ENCODE measurements around the gene TRIM44. TPM values are rescaled to one million over a fixed set of nuclear protein-coding genes. Genes with fewer than 3 reads are reported as not detected.

Gene TRIM44
- total RNA-seq, 4 donors from 2014 or later = 35.6 to 70.6 (median 43.2) TPM

DNA sequence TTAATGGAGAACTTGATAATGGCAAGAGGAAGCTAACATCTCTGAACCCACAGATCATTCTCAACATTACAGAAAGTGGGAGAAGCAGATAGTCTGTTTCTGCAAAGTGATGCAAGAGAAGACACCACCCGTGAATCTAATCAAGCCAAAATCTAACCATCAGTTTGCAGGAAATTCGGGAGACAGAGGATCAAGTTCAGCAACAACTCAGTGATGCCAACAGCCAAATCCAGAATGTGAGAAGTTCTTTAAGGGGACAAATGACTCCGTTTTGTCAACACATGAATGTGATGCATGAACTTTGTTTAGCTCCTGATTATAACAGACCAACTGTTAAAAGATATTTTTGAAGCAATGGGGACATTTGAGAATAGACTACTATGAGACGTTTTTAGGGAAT is 186.0 kb downstream of the TRIM44 start:
- Histone ChIP-seq H3K9me3 (no peaks in the 10 kb centered on the region), H3K27me3 (no peaks in the 10 kb centered on the region), H3K27ac (no peak overlapping the region), H3K4me3 (no peak overlapping the region), H3K4me1 (no peaks in the 10 kb centered on the region), H3K36me3 (no peaks in the 10 kb centered on the region)
- TF ChIP-seq, protein P1, sequence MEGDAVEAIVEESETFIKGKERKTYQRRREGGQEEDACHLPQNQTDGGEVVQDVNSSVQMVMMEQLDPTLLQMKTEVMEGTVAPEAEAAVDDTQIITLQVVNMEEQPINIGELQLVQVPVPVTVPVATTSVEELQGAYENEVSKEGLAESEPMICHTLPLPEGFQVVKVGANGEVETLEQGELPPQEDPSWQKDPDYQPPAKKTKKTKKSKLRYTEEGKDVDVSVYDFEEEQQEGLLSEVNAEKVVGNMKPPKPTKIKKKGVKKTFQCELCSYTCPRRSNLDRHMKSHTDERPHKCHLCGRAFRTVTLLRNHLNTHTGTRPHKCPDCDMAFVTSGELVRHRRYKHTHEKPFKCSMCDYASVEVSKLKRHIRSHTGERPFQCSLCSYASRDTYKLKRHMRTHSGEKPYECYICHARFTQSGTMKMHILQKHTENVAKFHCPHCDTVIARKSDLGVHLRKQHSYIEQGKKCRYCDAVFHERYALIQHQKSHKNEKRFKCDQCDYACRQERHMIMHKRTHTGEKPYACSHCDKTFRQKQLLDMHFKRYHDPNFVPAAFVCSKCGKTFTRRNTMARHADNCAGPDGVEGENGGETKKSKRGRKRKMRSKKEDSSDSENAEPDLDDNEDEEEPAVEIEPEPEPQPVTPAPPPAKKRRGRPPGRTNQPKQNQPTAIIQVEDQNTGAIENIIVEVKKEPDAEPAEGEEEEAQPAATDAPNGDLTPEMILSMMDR (IDR thresholded peaks at IDR 0.05) = no peak
- TF ChIP-seq POLR2A (IDR thresholded peaks at IDR 0.05) = no peak
- no peak for TF ChIP-seq POLR2AphosphoS5 (IDR thresholded peaks at IDR 0.05)
- TF ChIP-seq EP300 (IDR thresholded peaks at IDR 0.05) = no peak
- ATAC-seq = no peak
- 60 to 64% methylated on average over 4 of the region's 4 CpGs for WGBS, 2 donors (ENCODE audit: low coverage in 1 of 2)

DNA sequence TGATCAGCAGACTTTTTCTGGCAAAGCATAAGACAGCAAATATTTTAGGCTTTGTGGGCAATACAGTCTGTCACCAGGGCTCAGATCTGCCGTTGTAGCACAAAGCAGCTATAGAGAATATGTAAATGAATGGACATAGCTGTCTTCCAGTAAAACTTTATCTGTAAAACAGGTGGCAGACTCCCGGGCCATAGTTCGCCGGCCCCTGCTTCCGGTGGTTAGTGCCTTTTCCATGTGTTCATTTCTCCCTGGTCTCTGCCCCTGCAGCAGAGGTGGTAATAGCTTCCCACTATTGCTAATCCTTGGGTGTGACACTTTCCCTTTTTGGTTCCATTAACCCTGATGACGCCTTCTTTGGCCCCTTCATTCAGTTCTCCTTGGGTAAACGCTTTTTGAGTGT is 187.6 kb downstream of the TRIM44 start:
- Histone ChIP-seq H3K9me3 (no peaks in the 10 kb centered on the region), H3K36me3 (no peaks in the 10 kb centered on the region), H3K4me1 (no peaks in the 10 kb centered on the region), H3K27ac (no peak overlapping the region), H3K27me3 (no peaks in the 10 kb centered on the region), H3K4me3 (no peak overlapping the region)
- ATAC-seq = no peak
- TF ChIP-seq POLR2A (IDR thresholded peaks at IDR 0.05) (no peak), EP300 (IDR thresholded peaks at IDR 0.05) (no peak), POLR2AphosphoS5 (IDR thresholded peaks at IDR 0.05) (no peak)
- TF ChIP-seq, protein P1 (IDR thresholded peaks at IDR 0.05) = no peak
- 83% methylated on average over 3 to 7 of the region's 7 CpGs for WGBS, 2 donors (ENCODE audit: low coverage in 1 of 2)

DNA sequence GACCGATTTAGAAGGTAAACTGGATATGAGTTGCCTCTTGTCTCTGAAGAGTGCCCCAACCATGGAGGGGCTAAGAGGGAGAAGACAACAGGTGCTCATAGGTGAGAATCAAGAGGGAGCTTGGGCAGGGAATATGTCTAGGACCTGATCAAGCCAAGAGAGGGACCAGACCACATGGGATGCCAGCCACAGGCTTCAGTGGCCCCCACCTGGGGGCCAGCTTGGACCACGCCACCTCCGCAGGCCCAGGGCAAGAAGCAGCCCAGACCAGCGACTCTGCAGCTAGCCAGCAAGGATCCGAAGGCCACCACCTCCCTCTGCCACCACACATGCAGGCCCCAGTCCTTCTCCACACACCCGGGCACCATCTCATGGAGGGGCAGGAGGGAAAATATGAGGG is 188.8 kb downstream of the TRIM44 start:
- WGBS, 2 donors (ENCODE audit: low coverage in 1 of 2) = 96% methylated on average over 4 of the region's 6 CpGs; no CpG with 5 or more reads in 1 of the 2 donors
- Histone ChIP-seq H3K9me3 (no peaks in the 10 kb centered on the region), H3K4me1 (no peaks in the 10 kb centered on the region), H3K4me3 (no peak overlapping the region), H3K36me3 (no peaks in the 10 kb centered on the region), H3K27ac (no peak overlapping the region), H3K27me3 (no peaks in the 10 kb centered on the region)
- TF ChIP-seq POLR2A (IDR thresholded peaks at IDR 0.05) (no peak), EP300 (IDR thresholded peaks at IDR 0.05) (no peak), POLR2AphosphoS5 (IDR thresholded peaks at IDR 0.05) (no peak)
- TF ChIP-seq, protein P1 (IDR thresholded peaks at IDR 0.05) = no peak
- ATAC-seq = no peak

DNA sequence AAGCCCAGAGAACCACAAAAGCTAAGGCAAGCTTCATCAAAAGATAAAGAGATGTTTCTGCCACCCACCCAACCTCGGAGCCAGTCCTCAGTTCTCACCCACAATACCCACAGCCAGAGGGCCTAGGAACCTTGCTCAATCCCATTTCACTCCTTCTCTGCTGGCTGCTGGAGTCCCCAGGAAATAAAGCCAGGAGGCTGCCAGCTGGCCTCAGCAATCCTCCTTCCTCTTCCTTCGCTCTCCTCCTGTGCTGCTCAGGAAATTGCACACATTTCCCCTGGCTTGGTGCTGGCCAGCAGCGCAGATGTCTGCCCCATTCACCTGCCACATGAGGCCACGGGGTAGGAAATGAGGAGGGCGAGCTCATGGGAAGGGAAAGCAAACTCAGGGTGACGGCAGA is 189.5 kb downstream of the TRIM44 start:
- WGBS, 2 donors (ENCODE audit: low coverage in 1 of 2) = 50 to 69% methylated on average over 1 to 3 of the region's 6 CpGs

DNA sequence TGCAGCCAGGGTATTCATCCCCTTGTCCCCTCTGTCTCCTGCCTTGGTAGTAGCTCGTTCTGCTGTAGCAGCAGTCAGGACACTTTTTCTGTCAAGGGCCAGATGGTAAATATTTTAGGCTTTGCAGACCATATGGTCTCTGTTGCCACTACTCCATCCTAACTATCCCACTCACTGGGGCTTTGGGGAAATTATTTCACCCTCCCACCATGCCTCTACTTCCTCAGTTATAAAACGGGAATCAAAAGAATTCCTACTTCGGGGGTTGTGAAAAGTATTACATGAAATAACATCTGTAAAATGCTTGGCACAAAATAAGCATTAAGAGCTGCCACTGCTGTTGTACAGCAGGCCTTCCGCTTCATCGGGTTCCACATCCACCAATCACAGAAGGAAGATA is 191.4 kb downstream of the TRIM44 start:
- Histone ChIP-seq H3K27me3 (no peaks in the 10 kb centered on the region), H3K36me3 (no peaks in the 10 kb centered on the region), H3K9me3 (no peaks in the 10 kb centered on the region), H3K4me3 (no peak overlapping the region), H3K27ac (no peak overlapping the region), H3K4me1 (no peaks in the 10 kb centered on the region)
- no peak for ATAC-seq
- WGBS, 2 donors (ENCODE audit: low coverage in 1 of 2) = 67 to 72% methylated on average over 4 to 5 of the region's 5 CpGs
- no peak for TF ChIP-seq EP300 (IDR thresholded peaks at IDR 0.05)
- TF ChIP-seq POLR2AphosphoS5 (IDR thresholded peaks at IDR 0.05) = no peak

More for the DNA sequence above, 189.5 kb downstream of the TRIM44 start:
- Histone ChIP-seq H3K27me3 (no peaks in the 10 kb centered on the region), H3K27ac (no peak overlapping the region), H3K36me3 (no peaks in the 10 kb centered on the region), H3K4me1 (no peaks in the 10 kb centered on the region), H3K9me3 (no peaks in the 10 kb centered on the region), H3K4me3 (no peak overlapping the region)
- TF ChIP-seq EP300 (IDR thresholded peaks at IDR 0.05) (no peak), POLR2AphosphoS5 (IDR thresholded peaks at IDR 0.05) (no peak), POLR2A (IDR thresholded peaks at IDR 0.05) (no peak)
- TF ChIP-seq, protein P1 (IDR thresholded peaks at IDR 0.05) = no peak
- peak; percentile 69 for ATAC-seq
